ENCODE results near the gene OTOA.
"Not testable (repeated sequence)": the region's sequence is repeated elsewhere in the genome, so short reads cannot be mapped to it uniquely, and the experiment has no call there.

Gene OTOA

DNA sequence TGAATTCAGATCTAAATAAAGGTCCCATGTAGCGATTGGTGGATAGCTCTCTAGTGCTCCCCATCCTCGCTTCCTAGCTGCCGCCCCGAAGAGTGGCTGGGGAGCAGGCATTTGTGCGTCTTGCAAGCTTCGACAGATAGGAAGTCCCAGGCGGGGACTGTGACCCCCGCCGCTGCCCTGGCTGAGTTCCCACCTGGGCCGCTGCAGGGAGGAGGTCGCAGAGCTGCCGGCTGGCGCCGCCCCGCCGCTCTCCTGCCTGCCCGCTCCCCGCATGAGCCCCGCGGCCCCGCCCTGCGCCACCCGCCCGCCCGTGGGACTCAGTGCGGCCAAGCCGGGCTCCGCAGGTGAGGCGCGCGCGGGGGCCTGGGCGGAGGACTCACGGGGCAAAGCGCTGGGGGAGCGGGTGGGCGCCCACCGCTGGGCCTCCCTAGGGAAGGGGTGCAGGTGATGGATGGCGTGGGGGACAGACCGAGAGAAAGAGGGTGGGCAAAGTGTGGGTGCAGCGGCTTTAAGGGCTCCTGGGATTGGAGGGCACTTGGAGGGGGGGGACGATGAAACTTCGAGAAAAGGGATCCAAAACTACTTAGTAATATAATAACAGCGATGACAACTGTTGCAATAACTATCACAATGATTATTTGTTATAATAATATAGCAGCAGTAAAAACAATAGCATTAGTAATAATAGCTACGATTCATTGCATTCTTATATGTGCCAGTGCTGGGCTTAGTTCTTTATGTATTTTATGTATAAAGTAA, at the start of gene OTOA:
OTOA (plus strand) TSS at position 80 of the 759 bp plus-strand sequence. CDS start 14,547 bp downstream, outside the sequence.
- no peak for DNase-seq

DNA sequence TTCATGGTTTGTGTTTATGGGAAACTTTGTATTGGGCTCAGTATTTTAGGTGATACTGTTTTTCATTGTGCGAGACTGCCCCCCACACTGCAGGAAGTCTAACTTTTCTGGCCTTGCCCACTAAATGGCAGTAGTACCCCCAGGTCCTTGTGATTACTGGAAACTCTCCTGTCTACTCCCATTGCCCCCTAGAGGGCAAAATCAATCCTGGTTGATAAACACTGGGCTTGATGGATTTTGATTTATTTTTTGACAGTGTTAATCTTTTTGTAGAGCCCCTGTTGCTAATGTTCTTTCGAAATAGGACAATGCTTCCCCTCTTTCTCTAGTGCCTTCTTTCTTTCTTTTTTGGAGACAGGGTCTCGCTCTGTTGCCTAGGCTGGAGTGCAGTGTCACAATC, 48.9 kb upstream of the OTOA start:
- DNase-seq = no peak

DNA sequence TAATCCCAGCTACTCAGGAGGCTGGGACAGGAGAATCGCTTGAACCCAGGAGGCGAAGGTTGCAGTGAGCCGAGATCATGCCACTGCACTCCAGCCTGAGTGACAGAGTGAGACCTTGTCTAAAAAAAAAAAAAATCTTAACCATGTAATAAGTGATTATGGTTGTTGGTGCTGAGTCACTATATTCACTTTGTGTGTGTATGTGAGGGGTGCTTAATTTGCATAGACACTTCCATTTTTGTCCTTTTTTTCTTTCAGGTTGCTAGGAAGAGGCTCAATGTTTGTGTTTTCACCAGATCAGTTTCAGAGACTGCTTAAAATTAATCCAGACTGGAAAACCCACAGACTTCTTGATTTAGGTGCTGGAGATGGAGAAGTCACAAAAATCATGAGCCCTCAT, 46.2 kb upstream of the OTOA start:
- DNase-seq = no peak

DNA sequence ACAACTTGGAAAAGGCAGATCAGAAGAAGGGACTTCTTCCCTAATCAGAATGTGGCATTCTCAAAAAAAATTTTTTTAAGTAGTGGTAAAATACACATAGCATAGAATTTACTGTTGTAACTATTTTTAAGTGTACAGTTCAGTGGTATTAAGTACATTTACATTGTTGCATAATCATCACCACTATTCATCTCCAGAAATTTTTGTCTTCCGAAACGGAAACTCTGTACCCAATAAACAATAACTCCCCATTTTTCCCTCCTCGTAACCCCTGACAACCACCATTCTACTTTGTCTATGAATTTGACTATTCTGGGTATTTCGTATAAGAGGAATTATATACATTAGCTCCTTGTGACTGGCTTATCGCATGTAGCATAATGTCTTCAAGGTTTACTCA, 45.5 kb upstream of the OTOA start:
- DNase-seq = no peak

DNA sequence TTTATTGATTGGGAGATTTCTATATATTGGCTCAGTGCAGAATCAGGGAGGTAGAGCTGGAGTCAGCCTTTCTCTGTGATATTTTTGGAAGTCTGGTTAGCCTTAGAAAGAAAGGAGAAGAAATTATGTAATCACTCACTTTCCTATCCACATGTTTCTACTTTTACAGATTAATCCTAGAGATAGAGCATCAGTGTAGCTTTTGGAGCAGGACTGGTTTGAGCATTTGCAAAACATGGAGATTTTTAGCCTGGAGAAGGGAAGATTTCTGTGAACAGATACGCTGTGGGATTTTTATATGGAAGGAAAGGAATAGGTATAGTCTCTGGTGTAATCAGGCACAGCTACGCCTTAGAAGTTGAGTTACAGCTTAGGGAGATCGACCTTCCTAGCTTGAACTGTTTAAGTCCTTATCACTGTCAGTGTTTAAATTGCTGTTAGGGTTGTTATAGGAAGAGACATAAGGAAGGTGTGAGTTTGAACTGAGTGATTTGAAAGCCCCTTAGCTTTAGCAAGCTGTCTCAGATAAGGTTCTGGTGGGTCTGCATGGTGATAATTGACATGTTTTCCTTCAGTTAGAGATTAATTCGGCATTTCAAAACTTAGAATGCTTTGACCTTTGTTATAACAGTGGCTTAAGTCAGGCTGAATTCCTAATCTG, 43.9 kb upstream of the OTOA start:
- no peak for DNase-seq

DNA sequence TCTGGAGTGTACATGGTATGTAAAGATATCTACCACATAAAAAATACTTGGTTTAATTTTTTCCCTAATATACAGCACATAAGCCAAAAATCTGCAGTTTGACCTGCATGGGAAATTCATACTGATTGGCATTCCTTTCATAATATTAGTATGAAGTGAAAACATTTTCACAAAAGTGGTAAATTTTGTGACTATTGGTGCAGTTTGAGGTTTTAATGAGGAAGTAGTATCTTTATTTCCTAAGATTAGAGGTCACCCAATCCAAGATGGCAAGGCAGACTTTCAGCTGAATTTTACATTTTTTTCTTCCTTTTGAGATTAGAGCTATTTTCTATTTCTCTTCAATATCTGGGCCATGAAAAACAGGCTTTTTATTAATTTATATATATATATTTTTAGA, 43.2 kb upstream of the OTOA start:
- no peak for DNase-seq

DNA sequence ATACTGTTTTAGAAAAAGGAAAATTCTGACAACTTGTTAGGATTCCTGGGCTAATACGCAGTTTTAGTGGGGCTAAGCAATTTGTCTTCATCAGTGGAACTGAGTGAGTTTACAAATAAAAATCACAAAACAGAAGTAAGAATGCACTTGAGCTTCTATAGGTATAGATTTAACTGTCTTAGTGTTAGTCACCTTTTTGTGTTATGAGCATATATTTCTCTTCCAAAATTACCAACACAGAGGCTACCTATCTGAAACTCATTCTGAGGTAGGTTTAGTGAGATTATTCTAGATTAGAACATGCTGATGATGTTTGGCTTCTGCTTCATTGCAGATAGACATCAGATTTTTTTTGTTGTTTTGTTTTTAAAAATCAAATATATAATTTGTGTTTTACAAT, 41.2 kb upstream of the OTOA start:
- DNase-seq = no peak

DNA sequence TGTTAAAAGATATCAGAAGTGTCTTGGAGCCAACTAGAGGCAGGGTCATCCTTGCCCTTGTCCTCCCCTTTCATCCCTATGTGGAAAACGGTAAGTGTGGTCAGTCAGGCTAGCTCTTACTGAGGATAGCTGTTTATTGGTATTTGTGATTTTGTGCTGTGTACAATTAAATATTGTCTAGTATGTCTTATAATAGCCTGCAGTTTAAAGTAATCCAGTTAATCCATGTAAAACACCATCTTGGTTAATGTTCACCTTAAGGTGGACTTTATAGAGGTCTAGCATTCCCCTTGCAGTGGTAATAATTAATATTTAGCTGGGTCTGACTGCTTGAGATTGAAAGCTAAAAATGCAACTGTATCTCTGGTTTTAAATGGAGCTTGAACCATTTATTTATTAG, 38.7 kb upstream of the OTOA start:
- DNase-seq = no peak

DNA sequence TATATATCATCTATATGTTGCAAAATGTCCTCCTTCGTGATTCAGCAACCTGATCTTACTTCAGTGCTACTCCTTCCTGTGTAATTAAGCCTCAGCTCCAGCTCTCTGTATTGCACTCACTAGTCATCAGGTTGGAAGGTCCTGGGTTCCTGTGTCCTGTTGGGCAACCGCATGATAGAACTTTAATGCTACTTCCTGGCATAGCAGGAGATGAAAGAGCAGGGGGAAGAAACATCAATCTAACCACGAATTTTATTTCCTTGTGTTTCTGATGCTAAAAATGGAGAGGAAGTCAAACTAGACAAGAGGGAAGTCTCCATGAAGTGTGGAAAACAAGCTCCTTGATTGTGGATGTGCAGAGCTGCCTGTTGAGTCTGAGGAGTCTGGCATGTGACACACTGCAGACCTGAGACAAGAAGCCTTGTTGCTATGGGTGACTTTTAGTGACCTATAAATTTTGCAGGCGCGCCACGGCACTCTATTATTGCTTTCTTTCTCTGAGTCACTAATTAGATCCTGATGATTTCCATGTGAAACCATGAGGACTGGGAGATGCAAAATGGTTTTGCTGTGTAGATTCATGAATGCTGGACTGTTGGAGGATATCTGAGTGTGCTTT, 37.0 kb upstream of the OTOA start:
- peak; percentile 92 for DNase-seq

DNA sequence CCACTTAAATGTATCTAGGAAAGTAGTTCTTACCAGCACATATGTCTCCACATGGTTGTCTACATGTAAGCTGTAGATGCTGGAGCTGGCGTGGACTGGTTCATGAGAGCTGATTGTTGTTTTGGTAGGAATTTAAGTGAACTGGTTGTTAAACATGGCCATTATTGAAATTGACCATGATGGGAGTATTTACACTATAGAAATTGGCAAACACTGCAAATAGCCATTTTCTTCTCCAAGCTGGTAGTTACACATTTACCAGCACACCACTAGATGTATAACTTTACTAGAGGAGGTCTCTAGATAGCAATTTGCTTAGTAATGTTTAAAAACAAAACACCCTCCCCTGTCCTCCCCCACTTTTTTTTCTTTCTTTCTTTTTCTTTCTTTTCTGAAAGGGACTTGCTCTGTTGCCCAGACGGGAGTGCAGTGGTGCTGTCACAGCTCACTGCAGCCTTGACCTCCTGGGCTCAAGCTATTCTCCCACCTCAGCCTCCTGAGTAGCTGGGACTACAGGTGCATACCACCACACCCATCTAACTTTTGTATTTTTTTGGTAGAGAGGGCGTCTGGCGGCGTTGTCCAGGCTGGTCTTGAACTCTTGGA, 35.5 kb upstream of the OTOA start:
- no peak for DNase-seq

DNA sequence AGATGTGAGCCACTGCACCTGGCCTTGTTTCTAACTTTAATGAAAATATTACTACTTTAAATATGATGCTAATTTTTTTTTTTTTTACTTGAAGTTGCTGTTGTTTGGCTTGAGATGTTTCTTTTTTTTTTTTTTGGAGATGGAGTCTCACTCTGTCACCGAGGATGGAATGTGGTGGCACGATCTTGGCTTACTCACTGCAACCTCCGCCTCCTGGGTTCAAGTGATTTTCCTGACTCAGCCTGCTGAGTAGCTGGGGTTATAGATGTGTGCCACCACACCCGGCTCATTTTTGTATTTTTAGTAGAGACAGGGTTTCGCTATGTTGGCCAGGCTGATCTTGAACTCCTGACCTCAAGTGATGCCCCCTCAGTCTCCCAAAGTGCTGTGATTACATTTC, 35.0 kb upstream of the OTOA start:
- no peak for DNase-seq

DNA sequence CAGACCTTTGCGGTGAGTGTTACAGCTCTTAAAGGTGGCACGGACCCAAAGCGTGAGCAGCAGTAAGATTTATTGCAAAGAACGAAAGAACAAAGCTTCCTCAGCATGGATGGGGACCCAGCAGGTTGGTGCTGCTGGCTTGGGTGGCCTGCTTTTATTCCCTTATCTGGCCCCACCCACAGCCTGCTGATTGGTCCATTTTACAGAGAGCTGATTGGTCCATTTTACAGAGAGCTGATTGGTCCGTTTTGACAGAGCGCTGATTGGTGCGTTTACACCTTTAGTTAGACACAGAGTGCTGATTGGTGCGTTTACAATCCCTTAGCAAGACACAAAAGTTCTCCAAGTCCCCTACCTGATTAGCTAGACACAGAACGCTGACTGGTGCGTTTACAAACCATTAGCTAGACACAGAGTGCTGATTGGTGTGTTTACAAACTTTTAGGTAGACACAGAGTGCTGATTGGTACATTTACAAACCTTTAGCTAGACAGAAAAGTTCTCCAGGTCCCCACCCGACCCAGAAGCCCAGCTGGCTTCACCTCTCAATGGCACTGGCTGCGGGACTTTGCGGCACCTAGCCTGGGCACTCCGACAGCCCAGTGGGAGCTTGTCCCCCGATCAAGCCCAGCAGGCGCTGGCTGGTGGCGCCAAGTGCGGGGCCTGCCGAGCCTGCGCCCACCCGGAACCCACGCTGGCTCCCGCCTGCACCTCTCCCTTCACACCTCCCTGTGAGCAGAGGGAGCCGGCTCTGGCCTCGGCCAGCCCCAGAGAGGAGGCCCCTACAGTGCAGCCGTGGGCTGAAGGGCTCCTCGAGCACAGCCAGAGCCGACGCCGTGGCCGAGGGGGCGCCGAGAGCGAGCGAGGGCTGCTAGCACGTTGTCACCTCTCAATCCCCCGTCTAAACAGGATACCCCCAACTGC, 33.9 kb upstream of the OTOA start:
- not testable (repeated sequence) for DNase-seq

DNA sequence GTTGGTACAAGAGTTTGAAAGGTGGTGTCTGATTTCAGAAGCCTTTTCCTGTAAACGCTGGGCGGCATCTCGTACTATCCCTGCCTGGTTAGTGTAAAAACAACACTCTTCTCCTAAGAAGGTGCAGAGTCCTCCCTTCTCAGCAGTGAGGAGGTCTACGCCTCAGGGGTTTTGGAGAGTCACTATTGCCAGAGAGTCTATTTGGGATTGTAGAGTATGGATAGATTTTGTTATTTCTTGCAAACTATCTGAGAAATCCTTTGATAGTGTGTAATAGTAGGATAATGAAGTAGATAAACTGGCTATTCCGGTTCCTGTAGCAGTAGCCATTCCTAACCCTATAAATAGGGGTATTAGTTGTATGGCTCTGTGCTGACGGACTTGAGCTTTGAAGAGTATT, 32.9 kb upstream of the OTOA start:
- not testable (repeated sequence) for DNase-seq

DNA sequence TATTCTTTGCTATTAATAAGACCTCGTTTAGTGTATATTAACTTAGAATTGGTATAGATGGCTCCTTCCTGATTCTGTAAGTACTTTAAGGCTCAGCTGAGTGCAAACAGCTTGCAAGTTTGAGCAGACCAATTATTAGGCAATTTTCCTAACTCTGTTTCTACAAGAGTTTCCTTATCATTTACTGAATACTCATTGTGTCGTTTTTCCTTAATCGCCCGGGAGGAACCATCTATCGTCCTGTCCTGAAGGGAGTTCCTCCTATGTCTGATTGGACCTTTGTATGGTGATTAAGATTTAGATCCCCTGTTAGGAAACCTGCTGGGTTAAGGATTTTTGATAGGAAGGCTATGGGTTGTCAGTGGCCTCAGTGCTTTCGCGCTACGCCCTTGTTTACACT, 32.4 kb upstream of the OTOA start:
- DNase-seq = not testable (repeated sequence)

DNA sequence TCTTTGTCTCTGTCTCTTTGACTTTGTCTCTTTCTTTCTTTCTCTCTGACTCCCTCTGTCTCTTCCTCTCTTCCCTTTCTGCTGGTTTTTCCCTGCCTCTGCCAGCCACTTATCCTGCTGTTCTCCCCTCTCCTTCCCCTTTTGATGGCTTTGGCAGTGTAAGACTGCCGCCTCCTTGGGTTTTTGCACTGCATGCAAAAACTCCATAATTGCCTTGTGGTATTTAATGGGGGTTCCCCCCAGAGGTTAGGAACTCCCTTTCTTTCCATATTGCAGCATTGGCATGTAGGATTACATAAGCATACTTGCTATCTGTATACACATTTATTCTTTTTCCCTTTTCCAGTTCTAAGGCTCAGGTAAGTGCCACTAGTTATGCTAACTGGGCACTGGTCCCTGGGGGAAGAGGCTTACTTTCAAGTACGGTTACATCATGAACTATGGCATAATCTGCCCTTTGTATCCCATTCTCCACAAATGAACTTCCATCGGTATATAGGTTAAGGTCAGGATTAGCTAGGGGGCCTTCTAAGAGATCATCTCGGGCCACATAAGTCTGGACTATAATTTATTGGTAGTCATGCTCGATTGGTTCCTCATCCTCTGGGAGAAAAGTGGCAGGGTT, 31.7 kb upstream of the OTOA start:
- not testable (repeated sequence) for DNase-seq

DNA sequence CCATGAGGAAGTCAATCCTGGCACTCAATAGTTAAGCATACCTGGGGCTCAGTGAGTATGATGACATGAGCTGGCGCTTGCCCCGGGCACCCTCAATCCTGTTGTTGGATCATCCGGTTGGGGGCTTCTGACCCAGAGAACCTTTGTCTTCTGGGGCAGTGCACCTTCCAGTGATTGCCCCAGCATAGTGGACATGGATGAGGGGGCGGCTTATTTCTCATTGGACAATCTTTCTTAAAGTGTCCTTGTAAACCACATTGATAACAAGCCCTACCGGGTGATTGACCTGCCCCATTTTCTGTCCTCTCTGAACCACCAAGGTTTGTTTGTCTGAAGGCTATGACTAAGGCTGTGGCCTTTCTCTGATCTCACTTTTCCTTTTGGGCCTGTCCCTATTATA, 29.6 kb upstream of the OTOA start:
- no peak for DNase-seq

DNA sequence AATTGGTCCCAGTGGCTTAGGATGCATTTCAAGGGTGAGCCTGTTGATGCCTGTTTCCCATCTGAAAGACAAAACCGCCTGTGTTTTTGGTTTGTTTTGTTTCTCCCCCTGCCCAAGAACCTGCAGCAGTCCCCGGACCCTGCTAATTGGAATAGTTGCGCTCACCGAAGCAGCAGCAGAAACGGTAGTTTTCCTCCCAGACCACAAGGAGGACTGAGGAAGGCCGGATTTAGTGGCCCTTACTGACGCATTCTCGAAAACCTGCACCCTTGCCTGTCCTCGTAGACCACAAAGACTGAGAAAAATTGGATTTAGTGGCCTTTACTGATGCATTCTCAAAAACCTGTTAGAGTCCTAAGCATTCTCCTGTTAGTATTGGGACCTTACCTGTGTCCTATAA, 28.1 kb upstream of the OTOA start:
- DNase-seq = not testable (repeated sequence)

DNA sequence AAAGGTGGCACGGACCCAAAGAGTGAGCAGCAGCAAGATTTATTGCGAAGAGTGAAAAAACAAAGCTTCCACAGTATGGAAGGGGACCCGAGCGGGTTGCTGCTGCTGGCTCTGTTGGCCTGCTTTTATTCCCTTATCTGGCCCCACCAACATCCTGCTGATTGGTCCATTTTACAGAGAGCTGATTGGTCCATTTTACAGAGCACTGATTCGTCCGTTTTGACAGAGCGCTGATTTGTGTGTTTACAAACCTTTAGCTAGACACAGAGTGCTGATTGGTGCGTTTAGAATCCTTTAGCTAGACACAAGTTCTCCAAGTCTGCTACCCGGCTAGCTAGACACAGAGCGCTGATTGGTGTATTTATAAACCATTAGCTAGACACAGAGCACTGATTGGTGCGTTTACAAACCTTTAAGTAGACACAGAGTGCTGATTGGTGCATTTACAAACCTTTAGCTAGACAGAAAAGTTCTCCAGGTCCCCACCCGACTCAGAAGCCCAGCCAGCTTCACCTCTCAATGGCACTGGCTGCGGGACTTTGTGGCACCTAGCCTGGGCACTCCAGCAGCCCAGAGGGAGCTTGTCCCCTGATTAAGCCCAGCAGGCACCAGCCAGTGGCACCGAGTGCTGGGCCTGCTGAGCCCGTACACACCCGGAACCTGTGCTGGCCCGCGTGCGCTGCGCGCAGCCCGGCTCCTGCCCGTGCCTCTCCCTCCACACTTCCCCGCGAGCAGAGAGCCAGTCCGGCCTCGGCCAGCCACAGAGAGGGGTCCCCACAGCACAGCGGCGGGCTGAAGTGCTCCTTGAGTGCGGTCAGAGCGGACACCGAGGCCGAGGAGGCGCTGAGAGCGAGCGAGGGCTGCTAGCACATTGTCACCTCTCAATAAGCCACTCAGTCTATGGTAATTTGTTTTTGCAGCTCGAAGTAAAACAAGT, 26.5 kb upstream of the OTOA start:
- no peak for DNase-seq

DNA sequence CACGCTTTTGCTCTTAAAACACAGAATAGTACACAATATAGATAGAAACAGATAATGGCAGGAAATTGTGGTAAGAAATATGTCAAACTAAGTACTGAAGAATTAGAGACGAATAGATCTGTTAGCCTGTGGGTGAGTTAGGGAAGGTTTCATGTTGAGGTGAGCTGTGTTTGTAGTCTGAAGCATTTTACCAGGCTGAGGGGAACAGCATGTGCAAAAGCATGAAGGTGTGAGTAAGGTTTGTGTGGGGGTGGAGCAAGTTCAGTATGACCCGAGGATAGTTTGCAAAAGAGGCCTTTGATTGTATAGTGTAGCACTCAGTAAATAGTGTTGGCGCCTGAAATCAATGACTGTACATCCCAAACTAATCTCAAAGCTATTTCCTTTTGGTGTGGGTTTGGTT, 25.2 kb upstream of the OTOA start:
- DNase-seq = no peak

DNA sequence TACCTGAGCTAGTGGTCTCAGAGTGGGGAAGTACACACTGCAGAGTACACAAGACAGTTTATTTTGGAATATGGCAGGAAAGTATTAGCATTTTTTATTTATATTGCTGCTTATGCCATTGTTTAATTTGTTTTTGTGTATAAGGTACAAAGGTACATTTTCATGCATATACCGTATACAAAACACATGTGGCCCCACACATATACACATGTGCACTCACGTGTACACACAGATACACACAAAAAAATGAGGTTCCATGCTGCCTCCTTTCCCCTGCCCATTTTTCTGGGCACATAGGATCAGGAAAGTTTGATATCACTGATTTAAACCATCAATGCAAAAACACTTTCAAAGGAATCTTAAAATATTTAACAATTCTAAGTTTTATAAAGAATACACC, 24.3 kb upstream of the OTOA start:
- DNase-seq = no peak

DNA sequence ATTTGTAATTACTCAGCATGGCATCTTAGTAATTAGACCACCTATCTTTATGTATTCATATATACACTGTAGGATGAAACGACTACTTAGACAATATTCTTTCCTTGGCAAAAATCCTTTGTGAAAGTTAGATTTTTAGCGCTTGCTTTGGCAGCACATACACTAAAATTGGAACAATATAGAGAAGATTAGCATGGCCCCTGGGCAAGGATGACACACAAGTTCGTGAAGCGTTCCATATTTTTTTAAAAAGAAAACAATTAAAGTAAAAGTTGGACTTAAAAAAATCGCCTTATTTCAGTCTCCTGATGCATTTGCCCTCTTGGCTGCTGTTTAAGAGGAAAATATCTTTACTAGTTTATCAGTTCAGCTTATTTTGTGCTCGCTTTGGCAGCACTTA, 21.9 kb upstream of the OTOA start:
- no peak for DNase-seq
